K562 (cell line): ENCODE measurements around the gene WFDC8. TPM values are rescaled to one million over a fixed set of nuclear protein-coding genes. Genes with fewer than 3 reads are reported as not detected.

Experiments
- ATAC-seq: fragments of 200-7000 bp; cut with Tn5 transposase; 3 replicates; pipeline ENCODE4 v1.9.1; 2020; ENCODE audit warnings: moderate library complexity
- BruUV-seq: library from RNA; stranded (reverse); fragments of 400-500 nt; replicated peaks from 2 replicates; lab custom pipeline; 2021; lab: Mats Ljungman, UMichigan
- CTCF ChIA-PET: fragments of 300-600 bp; formaldehyde crosslinking; extraction: SDS; loops from one replicate; lab custom pipeline; 2021; ENCODE audit warnings: low intra/inter-chr PET ratio; lab: Yijun Ruan, JAX
- POLR2A ChIA-PET: fragments of 300-600, 350-650 bp; sonication (Branson Sonifier 250); formaldehyde crosslinking; extraction: SDS; loops from one replicate; lab custom pipeline; 2021; ENCODE audit warnings: antibody characterized with exemption, inconsistent platforms; lab: Yijun Ruan, JAX
- DNase-seq, 4 experiments: peaks; one replicate each; pipeline versions ENCODE4 v3.0.0 to v3.0.0-alpha.2; 2011 to 2018; ENCODE audit warnings: low spot score in 3 of 4, mixed read lengths in 3 of 4; ENCODE audit errors: extremely low read depth in 1 of 4
- FAIRE-seq: peaks from 2 replicates; lab custom pipeline; 2011; peaks lifted over from hg19 to GRCh38; lab: Jason Lieb, UNC
- H2AFZ ChIP-seq: 2 replicates; pipeline ENCODE4 v1.6.0; 2011; ENCODE audit warnings: low read depth, low read length, control low read depth, inconsistent platforms
- H3K27ac ChIP-seq: fragments of 200-600 bp; 3 replicates; pipeline ENCODE4 v1.8.0; 2011; ENCODE audit warnings: low read depth, mild to moderate bottlenecking, control low read depth, inconsistent platforms, low read length, moderate library complexity, mixed read lengths; ENCODE audit errors: extremely low read depth
- H3K27me3 ChIP-seq, 2 experiments: fragments of 300-600 bp in 1 of 2; 2 replicates in 1 of 2; 3 replicates in 1 of 2; pipeline versions ENCODE4 v1.6.0 to v1.8.0; 2011; ENCODE audit warnings: inconsistent platforms in 2 of 2, low read length in 2 of 2, mild to moderate bottlenecking in 1 of 2, mixed read lengths in 1 of 2, moderate library complexity in 1 of 2; ENCODE audit not compliant: control insufficient read depth in 2 of 2, insufficient read depth in 2 of 2
- H3K36me3 ChIP-seq: fragments of 300-600 bp; 3 replicates; pipeline ENCODE4 v1.8.0; 2011; ENCODE audit warnings: mild to moderate bottlenecking, low read length, inconsistent platforms; ENCODE audit not compliant: control insufficient read depth, insufficient read depth
- H3K4me1 ChIP-seq, 2 experiments: fragments of 200-600 bp in 1 of 2; replicated peaks in 1 of 2; 2 replicates in 1 of 2; 3 replicates in 1 of 2; pipeline versions ENCODE4 v1.5.1 to v1.8.0; 2011; ENCODE audit warnings: inconsistent platforms in 2 of 2, low read length in 2 of 2, mild to moderate bottlenecking in 1 of 2, mixed read lengths in 1 of 2, moderate library complexity in 1 of 2; ENCODE audit not compliant: control insufficient read depth in 2 of 2, insufficient read depth in 2 of 2
- H3K4me2 ChIP-seq: 2 replicates; pipeline ENCODE4 v1.6.1; 2011; ENCODE audit warnings: low read length, control low read depth, inconsistent platforms, mixed read lengths; ENCODE audit not compliant: insufficient read depth
- H3K4me3 ChIP-seq: fragments of 200-600 bp; sonication (generic), shearing (Covaris generic); 2 replicates; pipeline ENCODE4 v1.5.1; 2016; ENCODE audit warnings: control low read depth, inconsistent platforms
- H3K79me2 ChIP-seq: fragments of 200-600 bp; 3 replicates; pipeline ENCODE4 v1.8.0; 2011; ENCODE audit warnings: low read length, inconsistent platforms; ENCODE audit not compliant: control insufficient read depth, insufficient read depth
- H3K9ac ChIP-seq, 2 experiments: 2 replicates each; pipeline versions ENCODE4 v1.6.0 to v1.6.1; 2011; ENCODE audit warnings: low read depth in 2 of 2, low read length in 2 of 2, control low read depth in 1 of 2, inconsistent platforms in 1 of 2, mild to moderate bottlenecking in 1 of 2, mixed read lengths in 1 of 2; ENCODE audit not compliant: insufficient read depth in 1 of 2
- H3K9me1 ChIP-seq: one replicate; pipeline ENCODE4 v1.6.0; 2011; ENCODE audit warnings: inconsistent platforms, mild to moderate bottlenecking, low read length, moderate library complexity; ENCODE audit not compliant: control insufficient read depth, insufficient read depth
- H3K9me3 ChIP-seq: replicated peaks from 2 replicates; pipeline ENCODE4 v1.5.1; 2011; ENCODE audit warnings: low read depth, low read length, inconsistent platforms; ENCODE audit not compliant: control insufficient read depth, insufficient read depth
- H4K20me1 ChIP-seq: replicated peaks from 2 replicates; pipeline ENCODE4 v1.6.1; 2011; ENCODE audit warnings: low read length, inconsistent platforms, mixed read lengths; ENCODE audit not compliant: control insufficient read depth, insufficient read depth
- ATF1 ChIP-seq, 2 experiments: fragments of 450-650 bp in 1 of 2; IDR thresholded peaks; 2 replicates each; pipeline ENCODE4 v1.6.1; 2016; ENCODE audit warnings: missing compliant biosample characterization in 1 of 2, missing genetic modification characterization in 1 of 2
- DACH1 ChIP-seq: fragments of 450-650 bp; IDR thresholded peaks from 2 replicates; pipeline ENCODE4 v1.6.1; 2018; ENCODE audit not compliant: partially characterized antibody
- ERF ChIP-seq: fragments of 450-650 bp; formaldehyde crosslinking; IDR thresholded peaks from 2 replicates; pipeline ENCODE4 v1.4.0; 2020; ENCODE audit warnings: mild to moderate bottlenecking, mixed read lengths
- MYBL2 ChIP-seq, 2 experiments: fragments of 450-650 bp in 1 of 2; sonication (generic) in 1 of 2; formaldehyde crosslinking in 1 of 2; IDR thresholded peaks; 2 replicates each; pipeline versions ENCODE4 v1.6.1 to v1.8.1; 2017 to 2022; ENCODE audit warnings: borderline replicate concordance in 1 of 2, inconsistent platforms in 1 of 2, low read depth in 1 of 2, mild to moderate bottlenecking in 1 of 2, missing genetic modification reagents in 1 of 2, moderate library complexity in 1 of 2
- NFE2L1 ChIP-seq: fragments of 450-650 bp; IDR thresholded peaks from 2 replicates; pipeline ENCODE4 v1.6.1; 2016; ENCODE audit warnings: missing genetic modification characterization, low read depth, mild to moderate bottlenecking, missing compliant biosample characterization, moderate library complexity, borderline replicate concordance
- PHTF2 ChIP-seq: fragments of 250-450 bp; sonication (Bioruptor Pico); IDR thresholded peaks from 2 replicates; pipeline ENCODE4 v1.5.0; 2021; ENCODE audit warnings: mild to moderate bottlenecking
- ZNF146 ChIP-seq: IDR thresholded peaks from one replicate; pipeline ENCODE4 v1.6.1; 2018; ENCODE audit warnings: missing compliant biosample characterization; ENCODE audit not compliant: unreplicated experiment
- WGBS: fragments of 100-300 bp; shearing (Covaris generic); methylation state at CpG from one replicate; pipeline ENCODE4 v1.1.6; 2016; ENCODE audit warnings: low coverage, mixed read lengths; ENCODE audit not compliant: insufficient coverage; ENCODE audit errors: missing lambda C conversion rate; 5-methylcytosine and 5-hydroxymethylcytosine counted together
- in situ Hi-C: fragments of 300-500 bp; cut with MboI; formaldehyde crosslinking; loops from 4 replicates; pipeline ENCODE4 v1.15.0; 2018; ENCODE audit warnings: inconsistent platforms, mixed read lengths
- intact Hi-C: fragments of 100-400 bp; cut with micrococcal nuclease; formaldehyde crosslinking; loops from 2 replicates; pipeline ENCODE4 v1.14.2; 2022
- polyA plus RNA-seq, 8 experiments: library from polyadenylated mRNA; depleted of rRNA in 4 of 8; stranded (reverse) in 5 of 8; unstranded in 3 of 8; fragments of >200 nt; fragmentation: Nextera tagmentation in 2 of 8; fragmentation: Illumina TruSeq in 1 of 8; extraction: Ambion mirVana in 2 of 8; extraction: Trizol in 1 of 8; gene quantifications; 2 replicates each; pipeline versions ENCODE4 v1.2.1 to v1.2.3, GENCODE V29; 2011 to 2014; ENCODE audit warnings: inconsistent platforms in 1 of 8, missing spikeins in 1 of 8
- total RNA-seq, 7 experiments: library from RNA; depleted of rRNA in 6 of 7; stranded (reverse); fragments of >200 nt in 6 of 7; fragmentation: Illumina TruSeq in 2 of 7; extraction: Trizol in 2 of 7; gene quantifications; 2 replicates each; pipeline versions ENCODE4 v1.2.1 to v1.2.3, GENCODE V29; 2011 to 2021; ENCODE audit warnings: low replicate concordance in 1 of 7
- TF ChIP-seq, protein P1 (sequence below): IDR thresholded peaks from 3 replicates; pipeline ENCODE4 v1.6.1; 2011; ENCODE audit warnings: borderline replicate concordance, mild to moderate bottlenecking; ENCODE audit not compliant: insufficient read length, insufficient read depth
- TF ChIP-seq, protein P2 (sequence below): sonication (generic); formaldehyde crosslinking; IDR thresholded peaks from 2 replicates; pipeline ENCODE4 v1.8.1; 2023; ENCODE audit warnings: mild to moderate bottlenecking, missing genetic modification reagents
- TF ChIP-seq, protein P3 (sequence below): fragments of 450-650 bp; formaldehyde crosslinking; IDR thresholded peaks from 2 replicates; pipeline ENCODE4 v1.4.0; 2022; ENCODE audit warnings: missing genetic modification characterization

WFDC8 gene
- total and polyA plus RNA-seq, 9 of the 15 experiments (the other 6 are each of a cell fraction or from before 2014, with no cell fraction given), result not detected

DNA sequence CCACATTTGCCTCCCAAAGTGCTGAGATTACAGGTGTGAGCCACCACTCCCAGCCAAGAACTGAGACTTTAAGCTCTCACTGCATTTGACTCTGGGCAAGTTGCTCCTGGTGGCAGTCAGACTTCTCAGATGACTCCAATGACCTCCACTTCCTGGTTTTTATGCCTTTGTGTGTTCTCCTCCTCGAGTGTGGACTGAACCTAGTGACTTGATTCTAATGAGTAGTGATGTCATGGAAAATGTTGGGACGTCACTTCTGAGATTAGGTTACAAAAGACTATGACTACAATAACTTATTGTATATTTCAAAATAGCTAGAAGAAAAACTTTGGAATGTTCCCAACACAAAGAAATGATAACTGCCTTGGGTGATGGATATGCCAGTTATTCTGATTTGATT is 75.7 kb downstream of the WFDC8 start:
- no TSS peak for BruUV-seq
- ChIA-PET POLR2A (interaction anchor here (0.5 kb wide), 1 partner anchor 74 kb away, joined by 3 read pairs; no protein-coding TSS in a partner anchor), CTCF (no interaction called here)
- peaks cover 0 to 7% of the 10 kb centered on the region in 2 experiments; a peak in 2 of 5 replicates for H3K4me1 ChIP-seq
- no peak overlapping the region for H3K9ac ChIP-seq
- intact Hi-C loops, result no loop called here
- 0% methylated on average over 2 of the region's 2 CpGs for WGBS
- no peak for TF ChIP-seq ATF1 (CRISPR knock-in tag; IDR thresholded peaks at IDR 0.05)
- TF ChIP-seq ATF1 (tag; IDR thresholded peaks at IDR 0.05), result peak; percentile 49
- TF ChIP-seq, protein P1, sequence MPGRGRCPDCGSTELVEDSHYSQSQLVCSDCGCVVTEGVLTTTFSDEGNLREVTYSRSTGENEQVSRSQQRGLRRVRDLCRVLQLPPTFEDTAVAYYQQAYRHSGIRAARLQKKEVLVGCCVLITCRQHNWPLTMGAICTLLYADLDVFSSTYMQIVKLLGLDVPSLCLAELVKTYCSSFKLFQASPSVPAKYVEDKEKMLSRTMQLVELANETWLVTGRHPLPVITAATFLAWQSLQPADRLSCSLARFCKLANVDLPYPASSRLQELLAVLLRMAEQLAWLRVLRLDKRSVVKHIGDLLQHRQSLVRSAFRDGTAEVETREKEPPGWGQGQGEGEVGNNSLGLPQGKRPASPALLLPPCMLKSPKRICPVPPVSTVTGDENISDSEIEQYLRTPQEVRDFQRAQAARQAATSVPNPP, result no peak
- H3K9me1 ChIP-seq, result no peaks in the 10 kb centered on the region
- no peak for DNase-seq
- no peak overlapping the region for H3K4me2 ChIP-seq
- H3K36me3 ChIP-seq, result no peaks in the 10 kb centered on the region
- FAIRE-seq, result no peak
- H4K20me1 ChIP-seq, result no peaks in the 10 kb centered on the region
- no peak overlapping the region for H2AFZ ChIP-seq
- ATAC-seq, result no peak
- peaks cover 8 to 9% of the 10 kb centered on the region in 2 experiments; a peak in 3 of 5 replicates for H3K27me3 ChIP-seq
- H3K79me2 ChIP-seq, result no peaks in the 10 kb centered on the region
- no peak overlapping the region for H3K27ac ChIP-seq
- no peaks in the 10 kb centered on the region for H3K9me3 ChIP-seq
- no peak overlapping the region for H3K4me3 ChIP-seq
- in situ Hi-C loops, result no loop called here

DNA sequence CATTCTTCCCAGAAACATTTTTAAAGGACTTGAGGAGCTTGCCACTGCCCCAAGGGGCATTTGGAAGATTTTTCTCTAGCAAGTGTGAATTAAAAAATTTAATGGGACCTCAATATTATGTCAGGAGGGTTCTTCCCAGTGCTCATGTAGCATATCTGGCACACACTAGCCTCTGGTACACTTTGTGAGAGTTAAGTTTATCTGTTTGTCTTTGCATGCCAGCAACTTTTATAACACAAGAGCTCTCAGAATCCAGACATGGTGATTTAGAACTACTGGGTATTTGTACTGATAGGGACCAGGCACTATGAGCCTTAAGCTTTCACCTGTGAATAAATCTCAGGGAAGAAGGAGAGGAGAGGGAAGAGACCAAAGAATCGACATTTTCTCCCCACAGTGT is 76.5 kb downstream of the WFDC8 start:
- no peak overlapping the region for H3K4me3 ChIP-seq
- in situ Hi-C loops (no loop called here), intact Hi-C loops (no loop called here)
- no peaks in the 10 kb centered on the region for H4K20me1 ChIP-seq
- CTCF ChIA-PET, result no interaction called here
- H2AFZ ChIP-seq, result no peak overlapping the region
- POLR2A ChIA-PET, result no interaction called here
- no peak overlapping the region for H3K9ac ChIP-seq
- no peak overlapping the region for H3K4me2 ChIP-seq
- H3K79me2 ChIP-seq, result no peaks in the 10 kb centered on the region
- no peak for DNase-seq
- H3K9me3 ChIP-seq, result no peaks in the 10 kb centered on the region
- H3K4me1 ChIP-seq, result no peaks in the 10 kb centered on the region; a peak in 1 of 5 replicates
- peaks cover 8 to 13% of the 10 kb centered on the region in 2 experiments; a peak in 3 of 5 replicates for H3K27me3 ChIP-seq
- no TSS peak for BruUV-seq
- 0% methylated on average over 1 of the region's 1 CpG for WGBS
- ATAC-seq, result no peak
- H3K27ac ChIP-seq, result no peak overlapping the region
- FAIRE-seq, result no peak
- H3K9me1 ChIP-seq, result no peaks in the 10 kb centered on the region
- no peaks in the 10 kb centered on the region for H3K36me3 ChIP-seq
- TF ChIP-seq ZNF146 (CRISPR knock-in tag) (no peak), NFE2L1 (tag) (no peak), PHTF2 (CRISPR knock-in tag) (no peak), ERF (no peak), DACH1 (no peak), MYBL2 (IDR thresholded peaks at IDR 0.05; ENCODE audit: low read depth) (no peak), MYBL2 (CRISPR knock-in tag; IDR thresholded peaks at IDR 0.05; ENCODE audit: borderline replicate concordance) (no peak)
- TF ChIP-seq, protein P2, sequence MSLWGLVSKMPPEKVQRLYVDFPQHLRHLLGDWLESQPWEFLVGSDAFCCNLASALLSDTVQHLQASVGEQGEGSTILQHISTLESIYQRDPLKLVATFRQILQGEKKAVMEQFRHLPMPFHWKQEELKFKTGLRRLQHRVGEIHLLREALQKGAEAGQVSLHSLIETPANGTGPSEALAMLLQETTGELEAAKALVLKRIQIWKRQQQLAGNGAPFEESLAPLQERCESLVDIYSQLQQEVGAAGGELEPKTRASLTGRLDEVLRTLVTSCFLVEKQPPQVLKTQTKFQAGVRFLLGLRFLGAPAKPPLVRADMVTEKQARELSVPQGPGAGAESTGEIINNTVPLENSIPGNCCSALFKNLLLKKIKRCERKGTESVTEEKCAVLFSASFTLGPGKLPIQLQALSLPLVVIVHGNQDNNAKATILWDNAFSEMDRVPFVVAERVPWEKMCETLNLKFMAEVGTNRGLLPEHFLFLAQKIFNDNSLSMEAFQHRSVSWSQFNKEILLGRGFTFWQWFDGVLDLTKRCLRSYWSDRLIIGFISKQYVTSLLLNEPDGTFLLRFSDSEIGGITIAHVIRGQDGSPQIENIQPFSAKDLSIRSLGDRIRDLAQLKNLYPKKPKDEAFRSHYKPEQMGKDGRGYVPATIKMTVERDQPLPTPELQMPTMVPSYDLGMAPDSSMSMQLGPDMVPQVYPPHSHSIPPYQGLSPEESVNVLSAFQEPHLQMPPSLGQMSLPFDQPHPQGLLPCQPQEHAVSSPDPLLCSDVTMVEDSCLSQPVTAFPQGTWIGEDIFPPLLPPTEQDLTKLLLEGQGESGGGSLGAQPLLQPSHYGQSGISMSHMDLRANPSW (CRISPR knock-in tag), result no peak
- TF ChIP-seq, protein P3, sequence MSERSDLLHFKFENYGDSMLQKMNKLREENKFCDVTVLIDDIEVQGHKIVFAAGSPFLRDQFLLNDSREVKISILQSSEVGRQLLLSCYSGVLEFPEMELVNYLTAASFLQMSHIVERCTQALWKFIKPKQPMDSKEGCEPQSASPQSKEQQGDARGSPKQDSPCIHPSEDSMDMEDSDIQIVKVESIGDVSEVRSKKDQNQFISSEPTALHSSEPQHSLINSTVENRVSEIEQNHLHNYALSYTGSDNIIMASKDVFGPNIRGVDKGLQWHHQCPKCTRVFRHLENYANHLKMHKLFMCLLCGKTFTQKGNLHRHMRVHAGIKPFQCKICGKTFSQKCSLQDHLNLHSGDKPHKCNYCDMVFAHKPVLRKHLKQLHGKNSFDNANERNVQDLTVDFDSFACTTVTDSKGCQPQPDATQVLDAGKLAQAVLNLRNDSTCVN, result no peak
